Measurements from ENCODE around the gene MAB21L3.

DNA sequence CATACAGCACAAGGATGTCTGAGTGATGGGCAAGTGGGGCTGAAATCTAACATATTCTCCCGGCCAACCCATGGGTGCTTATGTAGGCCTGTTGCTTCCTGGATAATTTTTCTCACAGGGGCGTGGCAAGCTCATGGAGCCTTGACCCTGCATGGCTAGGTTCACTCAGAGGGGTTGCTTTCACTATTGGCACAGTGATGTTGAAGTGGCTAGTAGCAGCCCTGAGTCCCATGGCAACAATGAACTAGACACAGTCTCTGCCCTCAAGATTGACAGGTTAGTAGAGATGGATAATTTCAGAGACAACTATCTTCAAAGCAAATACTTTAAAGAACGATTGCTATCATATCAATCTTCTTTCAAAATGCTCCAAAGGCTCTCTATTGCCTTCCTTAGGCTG, 6.5 kb upstream of the MAB21L3 start:
- TF ChIP-seq, protein P1, sequence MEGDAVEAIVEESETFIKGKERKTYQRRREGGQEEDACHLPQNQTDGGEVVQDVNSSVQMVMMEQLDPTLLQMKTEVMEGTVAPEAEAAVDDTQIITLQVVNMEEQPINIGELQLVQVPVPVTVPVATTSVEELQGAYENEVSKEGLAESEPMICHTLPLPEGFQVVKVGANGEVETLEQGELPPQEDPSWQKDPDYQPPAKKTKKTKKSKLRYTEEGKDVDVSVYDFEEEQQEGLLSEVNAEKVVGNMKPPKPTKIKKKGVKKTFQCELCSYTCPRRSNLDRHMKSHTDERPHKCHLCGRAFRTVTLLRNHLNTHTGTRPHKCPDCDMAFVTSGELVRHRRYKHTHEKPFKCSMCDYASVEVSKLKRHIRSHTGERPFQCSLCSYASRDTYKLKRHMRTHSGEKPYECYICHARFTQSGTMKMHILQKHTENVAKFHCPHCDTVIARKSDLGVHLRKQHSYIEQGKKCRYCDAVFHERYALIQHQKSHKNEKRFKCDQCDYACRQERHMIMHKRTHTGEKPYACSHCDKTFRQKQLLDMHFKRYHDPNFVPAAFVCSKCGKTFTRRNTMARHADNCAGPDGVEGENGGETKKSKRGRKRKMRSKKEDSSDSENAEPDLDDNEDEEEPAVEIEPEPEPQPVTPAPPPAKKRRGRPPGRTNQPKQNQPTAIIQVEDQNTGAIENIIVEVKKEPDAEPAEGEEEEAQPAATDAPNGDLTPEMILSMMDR (IDR thresholded peaks at IDR 0.05; ENCODE audit: extremely low read depth in 1 of 2, insufficient read depth in 1 of 2, low read depth in 1 of 2, low read length in 2 of 2), result no peak
- TF ChIP-seq EZH2 (IDR thresholded peaks at IDR 0.05; ENCODE audit: borderline replicate concordance, low read depth, low read length, severe bottlenecking), result no peak

All from endothelial cell of umbilical vein (primary cell).